ENCODE measurements around the gene LPCAT1.

LPCAT1 gene

DNA sequence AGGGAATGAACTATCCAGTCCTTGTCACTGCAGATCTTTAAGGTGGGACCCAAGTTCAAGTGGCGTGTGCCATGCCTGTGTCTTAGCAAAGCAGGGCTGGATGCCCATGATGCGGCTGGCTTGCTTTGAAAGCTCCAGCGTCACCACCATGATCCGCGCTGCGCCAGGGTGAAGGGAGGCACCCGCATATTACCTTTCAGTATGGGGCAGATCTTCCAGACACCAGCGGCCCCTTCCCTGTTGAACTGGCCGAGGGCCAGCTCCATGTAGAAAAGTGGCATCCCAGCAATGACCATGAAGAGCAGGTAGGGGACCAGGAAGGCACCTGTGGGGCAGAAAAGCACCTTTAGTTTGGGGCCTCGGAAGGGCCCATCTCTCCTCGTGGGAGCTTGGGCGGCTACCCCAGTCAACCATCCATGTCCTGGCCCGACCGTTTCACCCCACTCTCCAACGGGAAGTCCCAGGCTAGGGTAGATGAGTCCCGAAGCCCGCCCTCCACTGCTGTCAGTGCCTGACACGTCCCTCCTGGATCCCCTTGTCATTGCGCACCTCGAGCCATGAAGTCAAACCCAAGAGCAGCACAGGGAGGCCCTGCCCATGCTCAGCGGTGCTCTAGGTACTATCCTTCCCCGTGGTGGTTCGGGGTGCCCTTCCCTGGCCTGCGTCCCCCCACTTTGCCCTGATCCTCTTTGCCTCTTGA is 82.4 kb downstream of the LPCAT1 start:
- no peak for DNase-seq

DNA sequence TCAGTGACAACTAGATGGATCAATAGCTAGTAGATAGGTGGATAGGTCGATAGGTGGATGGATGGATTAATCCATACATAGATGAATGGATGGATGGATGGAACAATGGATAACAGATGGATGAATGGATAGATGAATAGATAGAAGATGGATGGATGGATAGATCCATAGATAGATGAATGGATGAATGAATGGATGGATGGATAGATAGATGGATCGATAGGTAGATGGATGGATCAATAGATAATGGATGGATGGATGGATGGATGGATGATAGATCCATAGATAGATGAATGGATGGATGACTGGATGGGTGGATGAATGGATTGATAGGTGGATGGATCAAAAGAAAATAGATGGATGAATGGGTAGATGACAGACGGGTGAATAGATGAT is 83.7 kb downstream of the LPCAT1 start:
- Histone ChIP-seq H3K4me2 (ENCODE audit: low read length) (no peak overlapping the region), H3K36me3 (ENCODE audit: control insufficient read depth, insufficient read depth, low read length) (no peaks in the 10 kb centered on the region), H3K79me1 (ENCODE audit: low read length) (no peaks in the 10 kb centered on the region), H3K56ac (ENCODE audit: low read length) (no peak overlapping the region), H3K23ac (ENCODE audit: low read length) (no peak overlapping the region), H3K4me3 (ENCODE audit: low read length) (no peak overlapping the region), H3K18ac (ENCODE audit: low read length) (no peak overlapping the region), H3K79me2 (ENCODE audit: control insufficient read depth, insufficient read depth, low read length) (no peaks in the 10 kb centered on the region), H3K4ac (ENCODE audit: low read depth, low read length) (no peak overlapping the region), H2BK5ac (ENCODE audit: low read length) (no peak overlapping the region), H3K27me3 (ENCODE audit: insufficient read depth, low read length, poor library complexity) (peaks cover 16% of the 10 kb centered on the region), H4K5ac (ENCODE audit: low read length) (no peak overlapping the region), H4K8ac (ENCODE audit: low read depth, low read length) (no peak overlapping the region), H2BK120ac (ENCODE audit: low read depth, low read length) (no peak overlapping the region), H2AK5ac (ENCODE audit: low read length) (no peak overlapping the region), H3K27ac (ENCODE audit: low read depth, low read length) (no peak overlapping the region), H2BK15ac (replicated peaks; ENCODE audit: low read depth) (no peak overlapping the region), H3K4me1 (ENCODE audit: control insufficient read depth, low read depth, low read length) (no peaks in the 10 kb centered on the region), H3K9ac (ENCODE audit: low read length) (no peak overlapping the region)
- no peak for DNase-seq
- no CpG with 5 or more reads among the region's 3 CpGs for WGBS (ENCODE audit: extremely low coverage, insufficient coverage, low lambda C conversion rate)

More for the DNA sequence above, 82.4 kb downstream of the LPCAT1 start:
- no peak overlapping the region for H2AK5ac ChIP-seq (ENCODE audit: low read length)
- no peaks in the 10 kb centered on the region for H3K79me2 ChIP-seq (ENCODE audit: control insufficient read depth, insufficient read depth, low read length)
- no peak overlapping the region for H3K27ac ChIP-seq (ENCODE audit: low read depth, low read length)
- no peak overlapping the region for H4K5ac ChIP-seq (ENCODE audit: low read length)
- no peak overlapping the region for H2BK15ac ChIP-seq (replicated peaks; ENCODE audit: low read depth)
- H3K23ac ChIP-seq (ENCODE audit: low read length), result no peak overlapping the region
- no peak overlapping the region for H3K56ac ChIP-seq (ENCODE audit: low read length)
- H4K8ac ChIP-seq (ENCODE audit: low read depth, low read length), result no peak overlapping the region
- no peak overlapping the region for H3K18ac ChIP-seq (ENCODE audit: low read length)
- H3K4ac ChIP-seq (ENCODE audit: low read depth, low read length), result no peak overlapping the region
- no peak overlapping the region for H3K4me3 ChIP-seq (ENCODE audit: low read length)
- H3K4me2 ChIP-seq (ENCODE audit: low read length), result no peak overlapping the region
- H3K4me1 ChIP-seq (ENCODE audit: control insufficient read depth, low read depth, low read length), result no peaks in the 10 kb centered on the region
- no peak overlapping the region for H2BK120ac ChIP-seq (ENCODE audit: low read depth, low read length)
- H2BK5ac ChIP-seq (ENCODE audit: low read length), result no peak overlapping the region
- H3K79me1 ChIP-seq (ENCODE audit: low read length), result no peaks in the 10 kb centered on the region
- WGBS (ENCODE audit: extremely low coverage, insufficient coverage, low lambda C conversion rate), result no CpG with 5 or more reads among the region's 24 CpGs
- H3K9ac ChIP-seq (ENCODE audit: low read length), result no peak overlapping the region
- H3K27me3 ChIP-seq (ENCODE audit: insufficient read depth, low read length, poor library complexity), result peaks cover 24% of the 10 kb centered on the region
- no peaks in the 10 kb centered on the region for H3K36me3 ChIP-seq (ENCODE audit: control insufficient read depth, insufficient read depth, low read length)

DNA sequence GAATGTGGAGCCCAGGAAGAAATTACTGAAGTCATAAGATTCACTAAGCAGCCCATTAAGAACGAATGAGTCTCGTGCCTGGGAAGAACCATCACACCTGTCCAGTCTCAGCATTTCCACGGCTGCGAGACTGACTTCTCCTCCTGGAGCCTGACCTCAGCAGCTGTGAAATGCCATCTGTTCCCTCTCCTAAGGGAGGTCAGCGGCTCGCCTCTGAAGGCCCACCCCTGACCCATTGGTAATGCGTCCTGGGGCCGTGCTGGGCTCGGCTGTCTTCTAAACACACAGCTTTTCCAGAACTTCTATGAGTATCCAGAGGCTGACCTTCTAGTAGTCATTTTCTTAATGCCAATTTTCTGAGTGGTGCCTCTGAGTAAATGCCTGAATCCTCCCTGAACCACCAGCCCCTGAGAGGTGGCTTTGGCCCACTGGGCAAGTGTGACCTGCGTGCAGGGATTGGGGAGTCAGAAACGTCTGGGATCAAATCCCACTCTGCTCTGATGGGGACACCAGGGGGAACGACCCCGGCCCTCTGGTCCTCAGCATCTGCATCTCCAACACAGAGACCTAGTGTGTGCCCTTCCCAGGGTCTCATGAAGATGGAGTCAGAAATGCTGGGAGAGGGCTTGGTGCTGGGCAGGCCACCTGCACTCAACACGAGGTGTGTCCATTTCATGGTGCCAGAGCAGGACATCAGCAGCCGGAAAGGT is 84.2 kb downstream of the LPCAT1 start:
- no CpG with 5 or more reads among the region's 15 CpGs for WGBS (ENCODE audit: extremely low coverage, insufficient coverage, low lambda C conversion rate)
- peaks cover 11% of the 10 kb centered on the region for H3K27me3 ChIP-seq (ENCODE audit: insufficient read depth, low read length, poor library complexity)
- H3K9ac ChIP-seq (ENCODE audit: low read length), result no peak overlapping the region
- DNase-seq, result no peak
- H3K4me2 ChIP-seq (ENCODE audit: low read length), result no peak overlapping the region
- H3K4ac ChIP-seq (ENCODE audit: low read depth, low read length), result no peak overlapping the region
- H3K36me3 ChIP-seq (ENCODE audit: control insufficient read depth, insufficient read depth, low read length), result no peaks in the 10 kb centered on the region
- no peaks in the 10 kb centered on the region for H3K79me2 ChIP-seq (ENCODE audit: control insufficient read depth, insufficient read depth, low read length)
- H3K56ac ChIP-seq (ENCODE audit: low read length), result no peak overlapping the region
- H4K5ac ChIP-seq (ENCODE audit: low read length), result no peak overlapping the region
- H2BK120ac ChIP-seq (ENCODE audit: low read depth, low read length), result no peak overlapping the region
- H2BK15ac ChIP-seq (replicated peaks; ENCODE audit: low read depth), result no peak overlapping the region
- no peak overlapping the region for H2BK5ac ChIP-seq (ENCODE audit: low read length)
- H2AK5ac ChIP-seq (ENCODE audit: low read length), result no peak overlapping the region
- no peaks in the 10 kb centered on the region for H3K4me1 ChIP-seq (ENCODE audit: control insufficient read depth, low read depth, low read length)
- no peak overlapping the region for H4K8ac ChIP-seq (ENCODE audit: low read depth, low read length)
- no peaks in the 10 kb centered on the region for H3K79me1 ChIP-seq (ENCODE audit: low read length)
- no peak overlapping the region for H3K18ac ChIP-seq (ENCODE audit: low read length)
- H3K27ac ChIP-seq (ENCODE audit: low read depth, low read length), result no peak overlapping the region
- no peak overlapping the region for H3K4me3 ChIP-seq (ENCODE audit: low read length)
- H3K23ac ChIP-seq (ENCODE audit: low read length), result no peak overlapping the region

DNA sequence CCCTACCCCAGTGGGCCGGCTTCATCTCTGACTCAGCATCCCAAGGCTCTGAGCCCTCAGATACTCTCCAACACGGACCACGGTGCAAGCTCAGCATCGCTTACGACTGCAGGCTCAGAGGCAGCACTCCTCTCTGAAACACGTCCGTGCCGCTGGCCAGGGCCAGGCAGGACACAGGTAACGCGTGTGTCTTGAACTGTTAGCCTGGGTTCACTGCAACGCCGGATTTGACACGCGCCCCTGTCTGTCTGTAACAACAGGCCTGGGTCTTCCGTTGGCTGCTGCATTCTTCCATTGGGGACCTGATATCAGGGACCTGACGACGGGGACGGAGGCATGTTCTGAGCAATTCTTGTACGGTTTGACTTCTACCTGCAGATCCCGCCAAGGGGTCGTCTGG is 84.9 kb downstream of the LPCAT1 start:
- H4K5ac ChIP-seq (ENCODE audit: low read length), result no peak overlapping the region
- WGBS (ENCODE audit: extremely low coverage, insufficient coverage, low lambda C conversion rate), result no CpG with 5 or more reads among the region's 21 CpGs
- H3K27me3 ChIP-seq (ENCODE audit: insufficient read depth, low read length, poor library complexity), result peaks cover 5% of the 10 kb centered on the region
- no peak overlapping the region for H3K4me3 ChIP-seq (ENCODE audit: low read length)
- H3K23ac ChIP-seq (ENCODE audit: low read length), result no peak overlapping the region
- no peaks in the 10 kb centered on the region for H3K79me1 ChIP-seq (ENCODE audit: low read length)
- H3K56ac ChIP-seq (ENCODE audit: low read length), result no peak overlapping the region
- no peak overlapping the region for H3K4ac ChIP-seq (ENCODE audit: low read depth, low read length)
- H2BK120ac ChIP-seq (ENCODE audit: low read depth, low read length), result no peak overlapping the region
- H2AK5ac ChIP-seq (ENCODE audit: low read length), result no peak overlapping the region
- no peaks in the 10 kb centered on the region for H3K4me1 ChIP-seq (ENCODE audit: control insufficient read depth, low read depth, low read length)
- no peak overlapping the region for H2BK5ac ChIP-seq (ENCODE audit: low read length)
- no peak overlapping the region for H2BK15ac ChIP-seq (replicated peaks; ENCODE audit: low read depth)
- no peaks in the 10 kb centered on the region for H3K36me3 ChIP-seq (ENCODE audit: control insufficient read depth, insufficient read depth, low read length)
- no peak for DNase-seq
- no peak overlapping the region for H3K18ac ChIP-seq (ENCODE audit: low read length)
- H3K79me2 ChIP-seq (ENCODE audit: control insufficient read depth, insufficient read depth, low read length), result no peaks in the 10 kb centered on the region
- H3K9ac ChIP-seq (ENCODE audit: low read length), result no peak overlapping the region
- no peak overlapping the region for H3K27ac ChIP-seq (ENCODE audit: low read depth, low read length)
- no peak overlapping the region for H3K4me2 ChIP-seq (ENCODE audit: low read length)
- H4K8ac ChIP-seq (ENCODE audit: low read depth, low read length), result no peak overlapping the region

DNA sequence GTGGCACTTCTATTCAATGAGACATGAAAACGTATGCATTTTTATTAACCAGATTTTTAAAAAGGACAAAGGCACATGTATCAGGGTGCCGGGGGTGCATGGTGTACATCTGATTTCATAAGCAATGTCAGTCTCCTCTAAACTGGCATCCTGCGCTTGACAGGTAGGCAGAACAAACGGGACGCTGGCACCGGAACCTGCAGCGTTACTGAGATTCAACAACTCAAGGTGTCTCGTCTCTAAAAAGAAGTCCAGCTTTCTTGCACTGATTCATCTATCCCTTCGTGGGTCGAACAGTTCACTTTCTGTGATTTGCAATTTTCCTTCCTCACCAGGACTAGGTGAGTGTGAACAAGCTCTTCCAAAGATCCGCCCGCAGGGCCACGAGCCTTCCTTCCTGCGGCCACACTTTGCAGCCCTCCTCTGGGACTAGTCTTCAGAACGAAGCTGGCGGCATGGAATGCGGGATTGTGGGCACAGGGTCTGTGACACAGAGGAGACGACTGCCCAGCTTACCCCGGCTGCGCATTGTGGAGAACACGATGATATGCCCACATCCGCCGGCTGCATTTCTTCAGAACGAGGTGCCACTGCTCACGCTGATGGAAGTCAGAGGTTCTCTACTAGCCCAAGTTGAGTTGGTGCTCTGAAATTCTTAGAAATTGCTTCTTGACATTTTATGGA is 85.7 kb downstream of the LPCAT1 start:
- no peak overlapping the region for H2BK5ac ChIP-seq (ENCODE audit: low read length)
- H3K36me3 ChIP-seq (ENCODE audit: control insufficient read depth, insufficient read depth, low read length), result no peaks in the 10 kb centered on the region
- no peaks in the 10 kb centered on the region for H3K79me2 ChIP-seq (ENCODE audit: control insufficient read depth, insufficient read depth, low read length)
- no peak for DNase-seq
- no peak overlapping the region for H3K4me2 ChIP-seq (ENCODE audit: low read length)
- H3K4ac ChIP-seq (ENCODE audit: low read depth, low read length), result no peak overlapping the region
- H3K18ac ChIP-seq (ENCODE audit: low read length), result no peak overlapping the region
- no peak overlapping the region for H3K56ac ChIP-seq (ENCODE audit: low read length)
- no peak overlapping the region for H3K4me3 ChIP-seq (ENCODE audit: low read length)
- no peak overlapping the region for H2AK5ac ChIP-seq (ENCODE audit: low read length)
- H4K5ac ChIP-seq (ENCODE audit: low read length), result no peak overlapping the region
- H2BK120ac ChIP-seq (ENCODE audit: low read depth, low read length), result no peak overlapping the region
- H3K27me3 ChIP-seq (ENCODE audit: insufficient read depth, low read length, poor library complexity), result peaks cover under 1% of the 10 kb centered on the region
- H3K27ac ChIP-seq (ENCODE audit: low read depth, low read length), result no peak overlapping the region
- no peak overlapping the region for H4K8ac ChIP-seq (ENCODE audit: low read depth, low read length)
- no peak overlapping the region for H2BK15ac ChIP-seq (replicated peaks; ENCODE audit: low read depth)
- no peak overlapping the region for H3K23ac ChIP-seq (ENCODE audit: low read length)
- WGBS (ENCODE audit: extremely low coverage, insufficient coverage, low lambda C conversion rate), result no CpG with 5 or more reads among the region's 25 CpGs
- no peaks in the 10 kb centered on the region for H3K4me1 ChIP-seq (ENCODE audit: control insufficient read depth, low read depth, low read length)
- H3K79me1 ChIP-seq (ENCODE audit: low read length), result no peaks in the 10 kb centered on the region
- H3K9ac ChIP-seq (ENCODE audit: low read length), result no peak overlapping the region

Measured in mesendoderm (in vitro differentiated cells).